Measurements from ENCODE around the gene SSTR4.

- TF ChIP-seq POLR2AphosphoS5 (IDR thresholded peaks at IDR 0.05; ENCODE audit: low read depth, low read length) (no peak), CTCF (IDR thresholded peaks at IDR 0.05) (no peak; the same call in 1 of the 2 replicates), REST (IDR thresholded peaks at IDR 0.05; ENCODE audit: insufficient read depth in 1 of 2, low read depth in 2 of 2, low read length in 1 of 2) (no peak)
Measured at GRCh38 chr20:23079016-23079351, 43.9 kb downstream of the SSTR4 start.

Measured in Panc1 (cell line).